ENCODE measurements around the gene TBCEL.
"Not testable (repeated sequence)": the region's sequence is repeated elsewhere in the genome, so short reads cannot be mapped to it uniquely, and the experiment has no call there.

Gene TBCEL

DNA sequence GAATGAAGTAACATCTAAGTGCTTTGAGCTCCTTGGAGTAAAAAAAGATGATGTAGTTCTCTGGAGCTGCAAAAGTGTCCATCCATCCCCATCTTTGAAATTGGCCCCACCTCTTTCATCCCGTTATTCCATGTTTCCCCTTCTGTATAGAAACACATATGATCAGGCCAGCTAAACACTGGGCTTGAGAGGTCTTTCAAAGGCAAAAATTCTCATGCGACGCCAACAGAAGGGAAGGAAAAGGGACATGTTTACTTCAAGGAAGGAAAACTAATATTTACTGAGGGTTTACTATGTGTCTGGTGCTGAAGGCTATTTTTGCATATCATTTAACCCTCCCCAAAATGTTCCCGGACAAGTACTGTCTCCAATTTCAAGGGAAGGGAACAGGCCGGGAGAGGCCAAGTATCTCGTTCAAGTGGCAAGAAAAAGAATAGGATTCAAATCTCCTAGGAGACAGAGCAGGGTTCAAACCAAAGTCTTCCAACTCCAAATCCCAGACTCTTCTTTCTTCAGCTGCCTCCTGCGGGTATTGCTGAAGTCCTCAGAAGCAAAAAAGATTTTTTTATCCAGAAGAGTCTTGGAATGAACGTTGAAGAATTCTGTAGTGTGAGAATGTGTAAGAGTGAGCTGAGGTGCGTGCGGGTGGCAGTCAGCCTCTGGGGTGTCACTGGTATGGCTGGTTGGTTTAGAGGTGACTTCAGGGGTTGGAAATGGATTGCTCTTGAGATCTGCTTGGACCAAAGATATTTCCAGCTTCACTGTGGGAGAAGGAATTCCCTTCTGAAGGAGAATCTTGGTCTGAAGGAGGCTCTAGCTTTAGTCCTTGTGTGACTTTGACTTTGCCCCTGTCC, 87.2 kb downstream of the TBCEL start:
- H3K79me1 ChIP-seq (ENCODE audit: low read length), result no peaks in the 10 kb centered on the region
- no peak overlapping the region for H3K4me2 ChIP-seq (ENCODE audit: low read length)
- no CpG with 5 or more reads among the region's 10 CpGs for WGBS (ENCODE audit: extremely low coverage, insufficient coverage, low lambda C conversion rate)
- H3K79me2 ChIP-seq (ENCODE audit: control insufficient read depth, insufficient read depth, low read length), result no peaks in the 10 kb centered on the region
- no peaks in the 10 kb centered on the region for H3K27me3 ChIP-seq (ENCODE audit: insufficient read depth, low read length, poor library complexity)
- H4K8ac ChIP-seq (ENCODE audit: low read depth, low read length), result no peak overlapping the region
- H2BK120ac ChIP-seq (ENCODE audit: low read depth, low read length), result no peak overlapping the region
- no peak overlapping the region for H2BK5ac ChIP-seq (ENCODE audit: low read length)
- no peak overlapping the region for H3K23ac ChIP-seq (ENCODE audit: low read length)
- no peak overlapping the region for H3K4me3 ChIP-seq (ENCODE audit: low read length)
- no peak overlapping the region for H3K4ac ChIP-seq (ENCODE audit: low read depth, low read length)
- no peaks in the 10 kb centered on the region for H3K36me3 ChIP-seq (ENCODE audit: control insufficient read depth, insufficient read depth, low read length)
- no peak overlapping the region for H3K9ac ChIP-seq (ENCODE audit: low read length)
- no peak overlapping the region for H3K56ac ChIP-seq (ENCODE audit: low read length)
- no peak for DNase-seq
- no peak overlapping the region for H2AK5ac ChIP-seq (ENCODE audit: low read length)
- no peak overlapping the region for H3K27ac ChIP-seq (ENCODE audit: low read depth, low read length)
- H4K5ac ChIP-seq (ENCODE audit: low read length), result no peak overlapping the region
- H3K18ac ChIP-seq (ENCODE audit: low read length), result no peak overlapping the region
- H2BK15ac ChIP-seq (replicated peaks; ENCODE audit: low read depth), result no peak overlapping the region
- H3K4me1 ChIP-seq (ENCODE audit: control insufficient read depth, low read depth, low read length), result no peaks in the 10 kb centered on the region

DNA sequence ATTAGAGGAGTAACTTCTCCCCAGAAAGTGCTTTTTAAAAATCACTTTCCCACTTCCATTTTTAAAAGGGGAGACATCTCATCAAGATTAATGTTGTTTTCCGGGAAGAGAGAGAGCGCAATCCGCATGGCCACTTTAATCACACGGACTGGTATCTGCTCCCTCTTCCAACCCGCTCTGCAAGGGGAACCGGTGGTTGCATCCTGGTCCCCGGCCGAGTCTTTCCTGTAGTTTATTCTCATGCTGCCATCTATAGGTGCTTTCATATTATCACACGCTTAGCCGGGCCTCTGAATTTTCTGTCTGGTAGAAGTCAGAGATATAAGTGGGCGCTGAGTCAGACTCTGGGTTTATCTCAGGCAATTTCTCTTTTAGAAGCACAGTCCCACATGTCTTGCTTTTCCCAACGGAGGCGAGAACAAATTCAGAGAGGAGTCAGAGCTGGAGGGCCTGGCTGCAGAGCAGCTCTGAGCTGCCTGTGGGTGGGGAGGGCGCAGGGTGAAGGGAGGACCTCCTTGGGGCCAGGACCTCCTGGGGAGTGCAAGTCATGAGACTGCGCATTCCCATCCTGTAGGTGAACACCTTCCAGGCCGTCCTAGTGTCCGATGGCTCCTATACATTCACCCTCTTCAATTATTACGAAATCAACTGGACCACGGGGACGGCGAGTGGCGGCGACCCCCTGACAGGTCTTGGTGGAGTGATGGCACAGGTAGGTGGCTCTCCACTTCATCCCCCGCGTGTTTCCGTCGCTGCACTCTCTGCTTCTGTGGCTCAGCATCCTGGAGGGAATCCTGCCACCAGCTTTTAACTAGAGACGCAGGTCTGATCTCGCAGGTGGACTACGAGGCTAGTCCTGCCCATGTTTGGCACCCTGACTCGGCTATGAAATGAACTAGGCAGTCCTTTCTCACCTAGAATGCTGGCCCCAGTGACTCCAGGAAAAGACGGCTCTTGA, 88.9 kb downstream of the TBCEL start:
- H3K27me3 ChIP-seq (ENCODE audit: insufficient read depth, low read length, poor library complexity), result no peaks in the 10 kb centered on the region
- no peak overlapping the region for H3K27ac ChIP-seq (ENCODE audit: low read depth, low read length)
- no peaks in the 10 kb centered on the region for H3K36me3 ChIP-seq (ENCODE audit: control insufficient read depth, insufficient read depth, low read length)
- no peak overlapping the region for H2BK5ac ChIP-seq (ENCODE audit: low read length)
- DNase-seq, result peak; percentile 89
- no peak overlapping the region for H3K23ac ChIP-seq (ENCODE audit: low read length)
- no peak overlapping the region for H3K4ac ChIP-seq (ENCODE audit: low read depth, low read length)
- no peaks in the 10 kb centered on the region for H3K79me2 ChIP-seq (ENCODE audit: control insufficient read depth, insufficient read depth, low read length)
- H3K4me1 ChIP-seq (ENCODE audit: control insufficient read depth, low read depth, low read length), result no peaks in the 10 kb centered on the region
- no peak overlapping the region for H4K8ac ChIP-seq (ENCODE audit: low read depth, low read length)
- no peak overlapping the region for H3K4me2 ChIP-seq (ENCODE audit: low read length)
- no peak overlapping the region for H2AK5ac ChIP-seq (ENCODE audit: low read length)
- H3K18ac ChIP-seq (ENCODE audit: low read length), result no peak overlapping the region
- no peak overlapping the region for H3K9ac ChIP-seq (ENCODE audit: low read length)
- H4K5ac ChIP-seq (ENCODE audit: low read length), result no peak overlapping the region
- no CpG with 5 or more reads among the region's 32 CpGs for WGBS (ENCODE audit: extremely low coverage, insufficient coverage, low lambda C conversion rate)
- H2BK120ac ChIP-seq (ENCODE audit: low read depth, low read length), result no peak overlapping the region
- H2BK15ac ChIP-seq (replicated peaks; ENCODE audit: low read depth), result no peak overlapping the region
- no peak overlapping the region for H3K4me3 ChIP-seq (ENCODE audit: low read length)
- no peaks in the 10 kb centered on the region for H3K79me1 ChIP-seq (ENCODE audit: low read length)
- H3K56ac ChIP-seq (ENCODE audit: low read length), result no peak overlapping the region

GRCh38 chr11:121113611-121114010, 89.7 kb downstream of the TBCEL start:
- Histone ChIP-seq H3K27me3 (ENCODE audit: insufficient read depth, low read length, poor library complexity) (no peaks in the 10 kb centered on the region), H3K18ac (ENCODE audit: low read length) (no peak overlapping the region), H3K4me1 (ENCODE audit: control insufficient read depth, low read depth, low read length) (no peaks in the 10 kb centered on the region), H3K4me2 (ENCODE audit: low read length) (no peak overlapping the region), H3K27ac (ENCODE audit: low read depth, low read length) (no peak overlapping the region), H2BK15ac (replicated peaks; ENCODE audit: low read depth) (no peak overlapping the region), H3K56ac (ENCODE audit: low read length) (no peak overlapping the region), H3K79me2 (ENCODE audit: control insufficient read depth, insufficient read depth, low read length) (no peaks in the 10 kb centered on the region), H3K4me3 (ENCODE audit: low read length) (no peak overlapping the region), H2BK5ac (ENCODE audit: low read length) (no peak overlapping the region), H3K79me1 (ENCODE audit: low read length) (no peaks in the 10 kb centered on the region), H4K5ac (ENCODE audit: low read length) (no peak overlapping the region), H4K8ac (ENCODE audit: low read depth, low read length) (no peak overlapping the region), H2AK5ac (ENCODE audit: low read length) (no peak overlapping the region), H3K23ac (ENCODE audit: low read length) (no peak overlapping the region), H2BK120ac (ENCODE audit: low read depth, low read length) (no peak overlapping the region), H3K4ac (ENCODE audit: low read depth, low read length) (no peak overlapping the region), H3K9ac (ENCODE audit: low read length) (no peak overlapping the region), H3K36me3 (ENCODE audit: control insufficient read depth, insufficient read depth, low read length) (no peaks in the 10 kb centered on the region)
- WGBS (ENCODE audit: extremely low coverage, insufficient coverage, low lambda C conversion rate), result no CpG with 5 or more reads among the region's 9 CpGs
- DNase-seq, result no peak

GRCh38 chr11:121115024-121115423, 91.1 kb downstream of the TBCEL start:
- H3K36me3 ChIP-seq (ENCODE audit: control insufficient read depth, insufficient read depth, low read length); H3K4ac ChIP-seq (ENCODE audit: low read depth, low read length); H3K4me3 ChIP-seq (ENCODE audit: low read length); H3K27ac ChIP-seq (ENCODE audit: low read depth, low read length); H3K23ac ChIP-seq (ENCODE audit: low read length); H3K9ac ChIP-seq (ENCODE audit: low read length); H2BK15ac ChIP-seq (replicated peaks; ENCODE audit: low read depth); H3K27me3 ChIP-seq (ENCODE audit: insufficient read depth, low read length, poor library complexity); H4K8ac ChIP-seq (ENCODE audit: low read depth, low read length); H3K4me1 ChIP-seq (ENCODE audit: control insufficient read depth, low read depth, low read length); H3K56ac ChIP-seq (ENCODE audit: low read length); H3K79me1 ChIP-seq (ENCODE audit: low read length); H2AK5ac ChIP-seq (ENCODE audit: low read length); DNase-seq; H4K5ac ChIP-seq (ENCODE audit: low read length); H2BK120ac ChIP-seq (ENCODE audit: low read depth, low read length); H2BK5ac ChIP-seq (ENCODE audit: low read length); H3K4me2 ChIP-seq (ENCODE audit: low read length); H3K18ac ChIP-seq (ENCODE audit: low read length); H3K79me2 ChIP-seq (ENCODE audit: control insufficient read depth, insufficient read depth, low read length): not testable (repeated sequence)
- no CpG with 5 or more reads among the region's 1 CpG for WGBS (ENCODE audit: extremely low coverage, insufficient coverage, low lambda C conversion rate)

GRCh38 chr11:121117788-121118187, 93.9 kb downstream of the TBCEL start:
- no peak overlapping the region for H2BK5ac ChIP-seq (ENCODE audit: low read length)
- no peak overlapping the region for H3K4ac ChIP-seq (ENCODE audit: low read depth, low read length)
- no peaks in the 10 kb centered on the region for H3K27me3 ChIP-seq (ENCODE audit: insufficient read depth, low read length, poor library complexity)
- DNase-seq, result peak; percentile 14
- H3K79me1 ChIP-seq (ENCODE audit: low read length), result no peaks in the 10 kb centered on the region
- H3K23ac ChIP-seq (ENCODE audit: low read length), result no peak overlapping the region
- no CpG with 5 or more reads among the region's 6 CpGs for WGBS (ENCODE audit: extremely low coverage, insufficient coverage, low lambda C conversion rate)
- no peaks in the 10 kb centered on the region for H3K4me1 ChIP-seq (ENCODE audit: control insufficient read depth, low read depth, low read length)
- no peak overlapping the region for H4K5ac ChIP-seq (ENCODE audit: low read length)
- no peak overlapping the region for H3K56ac ChIP-seq (ENCODE audit: low read length)
- H3K4me3 ChIP-seq (ENCODE audit: low read length), result no peak overlapping the region
- H3K36me3 ChIP-seq (ENCODE audit: control insufficient read depth, insufficient read depth, low read length), result no peaks in the 10 kb centered on the region
- no peak overlapping the region for H3K4me2 ChIP-seq (ENCODE audit: low read length)
- H4K8ac ChIP-seq (ENCODE audit: low read depth, low read length), result no peak overlapping the region
- H2BK120ac ChIP-seq (ENCODE audit: low read depth, low read length), result no peak overlapping the region
- no peak overlapping the region for H2BK15ac ChIP-seq (replicated peaks; ENCODE audit: low read depth)
- no peak overlapping the region for H3K9ac ChIP-seq (ENCODE audit: low read length)
- H3K27ac ChIP-seq (ENCODE audit: low read depth, low read length), result no peak overlapping the region
- no peak overlapping the region for H2AK5ac ChIP-seq (ENCODE audit: low read length)
- H3K18ac ChIP-seq (ENCODE audit: low read length), result no peak overlapping the region
- H3K79me2 ChIP-seq (ENCODE audit: control insufficient read depth, insufficient read depth, low read length), result no peaks in the 10 kb centered on the region
